Erythroblast (primary cell): ENCODE results near the gene CCNG2.

ENCODE experiments used
- DNase-seq, 2 experiments: peaks; one replicate each; lab custom pipeline; 2025; lab: John Stamatoyannopoulos, UW
- GATA1 ChIP-seq: IDR thresholded peaks from 2 replicates; pipeline ENCODE4 v1.6.1; 2011; ENCODE audit warnings: low read depth, mild to moderate bottlenecking, control low read depth, low read length, moderate library complexity
- POLR2A ChIP-seq: IDR thresholded peaks from 2 replicates; pipeline ENCODE4 v1.6.1; 2011; ENCODE audit warnings: mild to moderate bottlenecking, low read length

CCNG2 gene

DNA sequence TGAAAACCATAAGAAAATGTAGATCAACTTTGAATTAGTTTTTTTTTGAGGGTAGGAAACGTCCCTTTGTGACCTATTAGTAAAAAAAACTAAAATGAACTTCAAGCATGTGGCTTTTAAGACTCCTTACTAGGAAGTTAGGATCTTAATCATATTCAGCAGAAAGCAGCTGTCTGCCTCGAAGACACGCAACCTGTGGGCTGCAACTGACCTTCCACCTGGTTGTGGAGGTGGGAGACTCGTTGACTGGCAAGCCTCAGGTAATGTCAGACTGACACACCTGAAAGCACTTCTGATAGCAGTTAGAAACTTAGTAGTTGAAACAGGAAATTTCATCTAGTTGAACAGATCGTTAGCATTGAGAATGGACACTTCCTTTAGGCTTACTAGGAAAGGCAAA, 37.4 kb downstream of the CCNG2 start:
- TF ChIP-seq POLR2A (no peak), GATA1 (no peak)
- DNase-seq: no peak

DNA sequence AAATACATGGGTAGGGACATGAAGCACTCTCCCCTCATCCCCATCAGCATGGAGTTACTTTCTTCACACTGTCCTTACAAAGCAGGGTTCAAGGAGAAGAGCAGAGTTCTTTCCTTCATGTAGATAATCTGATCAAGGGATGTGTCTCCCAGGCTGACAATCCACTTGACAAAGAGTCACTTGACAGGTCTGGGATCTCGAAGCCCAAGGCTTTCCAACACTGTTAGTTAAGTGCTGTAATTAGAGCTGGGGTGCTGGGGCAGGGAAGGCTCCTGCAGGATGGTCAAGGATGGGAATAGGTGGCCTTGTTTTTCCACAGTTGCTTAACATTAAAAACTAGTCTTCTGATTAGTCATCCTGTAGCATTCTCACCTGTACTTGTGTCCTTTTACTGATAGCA, 38.0 kb downstream of the CCNG2 start:
- TF ChIP-seq GATA1 (no peak), POLR2A (no peak)
- no peak for DNase-seq

DNA sequence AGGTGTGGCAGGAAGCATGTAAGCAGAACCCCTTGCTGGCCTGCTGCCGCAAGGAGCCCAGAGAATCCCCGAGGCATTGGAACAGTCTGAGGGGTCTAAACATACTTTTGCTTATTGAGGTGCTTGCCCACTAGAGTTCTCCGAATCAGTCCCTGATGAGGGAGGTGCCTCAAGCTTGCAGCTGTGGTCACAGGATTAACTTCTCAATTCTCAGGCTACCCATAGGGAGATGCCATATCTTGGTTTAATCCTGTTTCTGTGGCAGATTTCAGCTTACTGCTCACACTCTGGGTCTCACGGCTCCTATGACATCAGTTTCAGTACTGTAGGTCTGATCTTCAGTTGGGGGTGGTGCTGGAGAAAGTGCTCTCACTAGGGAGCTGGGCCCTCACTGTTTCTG, 39.9 kb downstream of the CCNG2 start:
- no peak for DNase-seq
- TF ChIP-seq GATA1 (no peak), POLR2A (no peak)

DNA sequence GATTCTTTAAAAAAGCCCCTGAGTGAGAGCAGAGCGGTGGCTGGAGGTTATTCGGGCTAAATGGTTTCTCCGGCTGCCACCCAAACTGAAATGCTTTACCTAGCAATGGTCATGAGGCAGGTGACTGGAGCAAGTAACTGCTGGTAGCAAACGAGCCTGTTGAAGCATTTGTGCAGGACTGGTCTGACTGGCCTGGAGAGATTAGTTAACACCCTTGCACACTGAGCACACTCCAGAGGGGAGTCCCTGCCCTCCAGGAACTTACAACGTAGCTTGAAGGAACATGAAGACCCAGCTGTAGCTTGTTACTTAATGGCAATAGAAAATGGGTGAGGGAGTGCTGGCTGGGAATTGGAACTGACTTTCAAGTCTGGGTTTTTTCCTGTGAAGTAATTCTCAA, 40.4 kb downstream of the CCNG2 start:
- TF ChIP-seq GATA1: no peak
- DNase-seq: no peak

DNA sequence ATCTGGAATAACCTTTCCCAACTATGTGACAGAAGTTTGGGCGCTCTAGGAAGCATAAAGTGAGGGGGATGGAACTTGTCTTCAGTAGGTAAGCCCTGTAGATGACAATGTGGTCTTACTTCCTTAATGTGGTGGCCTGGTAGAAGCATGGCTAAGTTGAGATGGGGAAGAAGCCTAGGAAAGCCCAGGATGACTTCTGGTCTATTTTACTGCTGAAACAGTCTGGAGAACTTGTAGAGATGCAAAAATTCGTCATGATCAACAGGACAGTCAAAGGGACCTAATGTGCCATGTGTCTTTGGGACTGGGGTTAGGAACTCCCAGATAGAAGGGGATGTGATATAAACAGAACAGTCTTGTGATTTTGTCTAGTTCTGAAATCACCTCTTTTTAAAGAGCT, 40.8 kb downstream of the CCNG2 start:
- no peak for DNase-seq
- no peak for TF ChIP-seq GATA1
- no peak for TF ChIP-seq POLR2A

DNA sequence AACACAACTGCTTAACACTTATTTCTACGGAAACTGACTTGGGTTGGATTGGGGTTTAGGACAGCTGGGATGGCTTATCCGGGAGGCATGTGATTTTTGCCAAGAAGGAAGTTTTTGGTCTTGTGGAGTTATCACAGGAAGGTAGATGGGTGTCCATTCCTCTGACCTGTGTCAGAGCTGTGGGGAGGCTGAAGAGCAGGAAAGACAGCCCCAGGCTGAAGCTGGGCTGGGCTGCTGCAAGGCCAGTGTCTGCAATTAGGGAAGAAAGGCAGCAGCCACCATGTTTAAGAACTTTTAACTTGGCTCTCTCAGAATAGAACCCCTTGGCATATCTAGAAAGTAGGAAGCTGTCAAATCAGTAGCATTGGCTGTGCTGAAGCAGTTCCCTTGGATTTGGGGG, 42.3 kb downstream of the CCNG2 start:
- no peak for TF ChIP-seq GATA1
- TF ChIP-seq POLR2A: no peak
- no peak for DNase-seq

DNA sequence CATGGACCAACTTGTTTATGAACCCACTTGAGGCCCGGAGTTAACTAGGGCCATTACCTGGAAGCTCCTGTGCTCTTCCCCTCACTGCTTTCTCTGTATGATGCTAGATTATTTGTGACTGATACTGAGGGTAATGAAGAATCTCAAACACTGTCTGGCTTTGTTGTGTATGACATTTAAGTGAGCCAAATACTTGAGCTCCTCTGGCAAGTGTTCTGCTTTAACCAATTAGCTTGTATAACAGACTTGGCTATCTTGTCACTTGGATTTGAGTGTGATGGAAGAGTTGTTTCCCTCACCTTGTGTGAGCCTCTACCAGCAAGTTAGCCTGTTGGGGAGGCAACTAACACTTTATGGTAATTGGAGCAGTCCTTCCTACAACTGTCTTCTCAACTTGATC, 42.7 kb downstream of the CCNG2 start:
- DNase-seq: no peak
- no peak for TF ChIP-seq GATA1
- no peak for TF ChIP-seq POLR2A

DNA sequence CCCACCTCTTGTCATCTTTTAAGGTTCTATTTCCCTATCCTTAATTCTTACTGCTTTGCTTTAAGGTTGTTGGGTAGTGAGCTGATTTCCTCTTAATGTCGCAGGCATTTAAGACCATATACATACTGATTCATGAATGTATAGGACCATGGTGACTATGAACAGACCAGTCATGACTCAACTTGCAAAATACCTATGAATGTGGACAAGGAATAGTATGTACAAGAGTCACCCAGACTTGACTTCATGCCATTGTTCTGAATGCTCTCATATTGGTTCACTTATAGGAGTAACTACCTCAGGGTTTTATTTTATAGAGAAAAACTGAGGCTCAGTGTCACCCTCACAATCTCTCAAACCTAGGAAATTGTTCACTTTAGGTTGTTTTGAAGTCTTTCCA, 44.3 kb downstream of the CCNG2 start:
- TF ChIP-seq POLR2A (no peak), GATA1 (no peak)
- DNase-seq: no peak

DNA sequence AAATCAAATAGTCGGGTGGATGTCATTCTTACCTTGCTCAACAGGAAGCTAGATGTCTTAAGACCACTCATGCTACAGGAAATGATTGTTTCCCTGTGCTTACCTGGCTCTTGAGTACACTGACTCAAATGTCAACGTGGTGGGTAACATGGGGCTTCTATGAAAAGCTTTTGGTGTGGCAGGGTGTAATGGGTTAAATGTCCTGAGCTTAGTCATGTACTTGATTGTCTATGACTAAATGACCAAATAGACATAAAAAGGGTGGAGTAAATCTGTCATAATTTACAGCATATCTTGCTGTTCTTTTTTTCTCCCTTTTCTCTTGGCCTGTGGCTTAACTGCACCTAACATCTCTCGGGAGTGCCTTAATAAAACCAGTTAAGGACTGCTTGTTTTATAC, 44.9 kb downstream of the CCNG2 start:
- TF ChIP-seq GATA1 (no peak), POLR2A (no peak)

DNA sequence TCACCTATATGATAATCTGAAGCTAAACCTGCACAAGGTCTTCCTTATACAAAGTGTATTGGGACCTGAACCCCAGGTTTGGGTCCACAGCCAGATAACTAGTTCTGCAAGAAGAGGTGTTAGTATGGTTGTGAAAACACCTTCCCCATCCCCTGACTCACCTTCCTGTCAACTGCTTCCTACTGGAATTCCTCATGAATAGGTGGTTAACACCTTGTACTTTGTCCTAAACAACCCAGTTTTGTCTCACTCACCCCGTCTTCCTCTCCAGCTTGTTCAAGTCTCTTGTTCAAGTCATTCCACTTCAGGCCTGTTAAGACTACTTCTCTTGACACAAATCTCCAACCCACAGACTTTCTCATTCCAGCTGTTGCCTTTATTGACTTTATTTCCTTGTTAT, 45.5 kb downstream of the CCNG2 start:
- no peak for DNase-seq
- no peak for TF ChIP-seq GATA1
- no peak for TF ChIP-seq POLR2A

More for the DNA sequence above, 44.9 kb downstream of the CCNG2 start:
- DNase-seq: no peak

DNA sequence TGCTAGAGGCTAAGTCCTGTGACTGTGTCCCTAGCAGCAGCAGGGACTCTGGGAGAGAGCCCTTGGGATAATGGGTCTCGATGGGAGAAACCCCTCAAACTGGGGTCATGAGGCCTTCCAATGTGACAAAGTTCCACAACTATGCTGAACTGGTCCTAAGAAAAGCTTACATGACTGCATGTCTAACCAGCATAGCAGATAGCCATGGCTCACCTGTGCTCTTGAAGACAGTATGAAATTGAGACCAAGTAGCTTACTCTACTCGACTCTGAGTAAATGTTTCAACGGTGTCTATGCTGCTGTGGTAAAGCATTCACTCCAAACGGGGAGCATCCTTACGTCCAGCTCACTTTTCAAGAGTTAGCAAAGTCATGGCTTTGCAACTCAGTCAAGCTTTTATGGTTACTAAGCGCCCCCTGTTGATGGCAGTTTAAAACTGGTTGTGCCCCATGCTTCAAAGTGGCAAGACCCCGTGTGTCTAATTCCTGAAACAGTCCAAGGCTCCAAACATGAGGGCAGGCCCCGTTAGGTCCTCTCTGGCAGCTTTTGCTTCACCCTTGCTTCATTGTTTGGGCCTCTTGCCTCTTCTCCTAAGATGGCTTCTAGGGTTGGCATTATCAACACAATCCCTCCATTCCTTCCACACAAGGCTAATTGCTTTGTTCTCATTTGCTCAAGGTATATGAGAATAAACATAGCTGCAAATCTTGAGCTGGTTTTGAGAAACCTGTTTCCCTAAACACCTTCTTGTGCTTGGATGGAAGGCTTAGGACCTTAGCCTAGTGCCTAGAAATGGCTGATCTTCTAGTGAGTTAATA, 46.6 kb downstream of the CCNG2 start:
- peak; percentile 72 to 84 for DNase-seq
- TF ChIP-seq POLR2A (no peak), GATA1 (no peak)

DNA sequence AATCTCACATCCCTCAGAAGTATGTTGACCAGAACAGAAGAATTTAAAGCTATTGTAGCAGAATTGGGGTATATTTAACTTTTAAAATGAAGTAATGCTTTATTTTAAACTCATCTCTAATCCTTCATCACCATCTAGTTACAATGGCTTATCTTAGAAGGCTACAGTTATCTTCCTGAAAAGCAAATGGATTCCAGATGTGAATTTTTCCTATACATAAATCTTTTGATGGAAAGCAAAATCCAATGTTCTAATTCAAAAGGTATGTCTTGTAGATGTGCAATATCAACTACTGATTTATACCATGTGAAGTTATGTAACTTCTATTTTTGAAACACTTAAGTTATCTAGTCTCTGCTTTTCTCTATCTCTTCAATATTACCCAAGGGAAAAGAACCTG, 47.6 kb downstream of the CCNG2 start:
- TF ChIP-seq GATA1: no peak
- TF ChIP-seq POLR2A: no peak
- no peak for DNase-seq

DNA sequence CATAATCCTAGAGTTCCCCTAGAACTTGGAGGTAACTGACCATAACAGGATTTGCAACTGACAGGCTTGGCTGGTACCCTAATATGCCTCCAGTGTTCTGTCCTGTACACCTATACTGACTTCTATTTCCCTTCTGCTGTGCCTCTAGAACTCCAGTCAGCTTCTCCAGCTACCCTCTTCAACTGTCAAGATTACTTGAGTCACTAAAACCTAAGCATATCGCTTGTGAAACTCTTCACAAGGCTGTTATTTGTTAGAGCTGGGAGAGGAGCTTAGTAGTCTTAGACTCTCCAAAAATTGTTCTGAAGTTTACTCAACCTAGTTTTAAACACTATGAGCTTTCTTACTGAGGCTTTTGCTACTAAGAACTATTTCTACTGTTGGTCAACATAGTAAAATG, 52.0 kb downstream of the CCNG2 start:
- TF ChIP-seq GATA1 (no peak), POLR2A (no peak)
- no peak for DNase-seq

DNA sequence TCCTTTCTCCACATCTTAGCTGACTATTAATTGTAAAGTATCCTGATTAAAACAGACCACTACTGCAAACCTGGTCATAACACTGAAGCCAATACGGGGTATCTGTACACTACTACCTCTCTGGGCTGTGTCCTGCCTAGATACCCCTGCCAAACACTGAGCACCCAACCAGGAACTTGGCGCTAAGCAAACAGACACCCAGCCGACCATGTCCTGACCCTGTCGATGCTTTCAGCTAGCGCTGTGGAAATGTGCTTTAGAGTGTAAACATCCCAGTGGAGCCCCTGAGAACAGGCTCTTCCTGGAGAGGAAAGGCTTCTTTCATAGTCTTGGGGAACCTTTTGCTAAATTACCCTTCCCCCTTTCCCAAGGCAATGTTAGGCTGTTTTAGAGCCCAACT, 52.9 kb downstream of the CCNG2 start:
- DNase-seq: no peak
- TF ChIP-seq POLR2A: no peak
- TF ChIP-seq GATA1: no peak

DNA sequence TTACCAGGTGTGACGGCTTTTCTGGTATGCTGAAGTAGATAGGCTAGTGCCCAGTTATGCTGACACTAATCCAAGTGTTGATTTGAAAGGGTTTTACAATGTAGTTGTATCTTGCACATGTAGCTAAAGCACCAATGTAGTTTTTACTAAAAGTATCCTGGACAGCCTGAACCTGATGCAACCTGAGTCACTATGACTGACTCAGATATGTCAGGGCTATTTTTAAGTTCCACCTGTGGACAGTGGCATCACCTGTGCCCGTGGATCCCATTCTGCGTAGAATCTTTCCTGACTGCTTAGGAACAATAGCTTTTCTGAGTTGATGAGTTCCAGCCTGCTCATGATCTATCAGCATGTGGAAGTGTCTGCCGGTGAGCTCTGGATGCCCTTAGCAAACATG, 58.1 kb downstream of the CCNG2 start:
- TF ChIP-seq POLR2A (no peak), GATA1 (no peak)
- no peak for DNase-seq

DNA sequence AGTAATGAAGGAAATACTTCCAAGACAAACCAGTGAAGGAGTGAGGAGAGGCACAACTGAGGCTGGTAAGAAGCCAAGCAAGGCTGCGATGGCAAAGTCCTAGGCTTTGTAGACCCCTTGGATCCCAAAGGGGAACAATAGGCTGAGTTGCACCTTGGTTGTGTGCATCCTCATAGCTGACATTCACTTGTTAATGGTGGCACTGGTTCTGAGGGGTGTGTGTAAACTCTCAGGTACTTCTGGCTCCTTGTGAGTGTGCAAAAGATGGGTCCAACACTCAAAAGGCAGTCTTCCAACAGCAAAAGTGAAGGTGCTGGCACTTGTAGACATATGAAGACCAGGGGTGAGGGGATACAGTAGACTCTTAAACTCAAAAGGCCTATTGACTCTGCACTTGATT, 60.5 kb downstream of the CCNG2 start:
- TF ChIP-seq POLR2A: no peak
- no peak for TF ChIP-seq GATA1

More for the DNA sequence above, 60.5 kb downstream of the CCNG2 start:
- DNase-seq: no peak
